LNCAP (cell line): ENCODE data around the gene DCTD.

Source experiments
- CTCF ChIP-seq: fragments of 450-650 bp; IDR thresholded peaks from 2 replicates; pipeline ENCODE4 v1.5.1; 2017; ENCODE audit warnings: mild to moderate bottlenecking

DCTD gene

GRCh38 chr4:182880387-182881356 lies 36.5 kb downstream of the DCTD start:
- TF ChIP-seq CTCF = no peak

- no peak for TF ChIP-seq CTCF
Observed at GRCh38 chr4:182879913-182880312, 37.3 kb downstream of the DCTD start.

- no peak for TF ChIP-seq CTCF
Observed at GRCh38 chr4:182878633-182879495, 38.3 kb downstream of the DCTD start.

- no peak for TF ChIP-seq CTCF
Observed at GRCh38 chr4:182877326-182877883, 39.8 kb downstream of the DCTD start.

GRCh38 chr4:182876427-182876826 lies 40.8 kb downstream of the DCTD start:
- TF ChIP-seq CTCF = no peak

GRCh38 chr4:182875453-182876405 lies 41.5 kb downstream of the DCTD start:
- no peak for TF ChIP-seq CTCF
